ENCODE data around the gene ZNF428. TPM values are rescaled to one million over a fixed set of nuclear protein-coding genes. Genes with fewer than 3 reads are reported as not detected.

Gene ZNF428
- total and polyA plus RNA-seq, 8 donors = 24.7 to 99.9 (median 80.9) TPM

DNA sequence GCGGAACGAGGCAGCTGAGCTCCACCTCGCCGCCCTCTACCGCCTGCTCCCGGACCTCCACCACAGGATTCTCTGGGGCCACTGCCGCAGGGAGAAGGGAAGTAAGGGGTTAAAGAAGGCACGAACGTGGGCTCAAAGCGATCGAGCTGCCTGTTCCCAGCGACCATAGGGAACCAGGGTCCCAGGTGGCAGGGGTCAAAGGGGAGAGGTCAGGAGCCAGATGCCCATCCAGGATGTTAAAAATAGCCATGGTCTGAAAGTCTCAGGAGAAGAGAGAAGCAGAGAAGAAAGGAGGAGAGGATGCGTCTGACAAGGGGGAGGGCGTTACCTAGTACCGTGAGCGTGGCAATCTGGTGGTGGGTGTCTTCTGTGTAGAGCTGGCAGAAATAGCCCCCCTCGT, 7.4 kb upstream of the ZNF428 start:
- no peak overlapping the region for H3K4me3 ChIP-seq
- no peaks in the 10 kb centered on the region for H3K36me3 ChIP-seq
- ATAC-seq = no peak
- intact Hi-C loops (cut with DNase I) = no loop called here
- no peak overlapping the region for H3K27ac ChIP-seq
- no peaks in the 10 kb centered on the region for H3K9me3 ChIP-seq
- DNase-seq = no peak
- H3K4me1 ChIP-seq = no peaks in the 10 kb centered on the region
- H3K27me3 ChIP-seq = peaks cover 0 to 23% of the 10 kb centered on the region in 2 donors
- TF ChIP-seq, protein P1, sequence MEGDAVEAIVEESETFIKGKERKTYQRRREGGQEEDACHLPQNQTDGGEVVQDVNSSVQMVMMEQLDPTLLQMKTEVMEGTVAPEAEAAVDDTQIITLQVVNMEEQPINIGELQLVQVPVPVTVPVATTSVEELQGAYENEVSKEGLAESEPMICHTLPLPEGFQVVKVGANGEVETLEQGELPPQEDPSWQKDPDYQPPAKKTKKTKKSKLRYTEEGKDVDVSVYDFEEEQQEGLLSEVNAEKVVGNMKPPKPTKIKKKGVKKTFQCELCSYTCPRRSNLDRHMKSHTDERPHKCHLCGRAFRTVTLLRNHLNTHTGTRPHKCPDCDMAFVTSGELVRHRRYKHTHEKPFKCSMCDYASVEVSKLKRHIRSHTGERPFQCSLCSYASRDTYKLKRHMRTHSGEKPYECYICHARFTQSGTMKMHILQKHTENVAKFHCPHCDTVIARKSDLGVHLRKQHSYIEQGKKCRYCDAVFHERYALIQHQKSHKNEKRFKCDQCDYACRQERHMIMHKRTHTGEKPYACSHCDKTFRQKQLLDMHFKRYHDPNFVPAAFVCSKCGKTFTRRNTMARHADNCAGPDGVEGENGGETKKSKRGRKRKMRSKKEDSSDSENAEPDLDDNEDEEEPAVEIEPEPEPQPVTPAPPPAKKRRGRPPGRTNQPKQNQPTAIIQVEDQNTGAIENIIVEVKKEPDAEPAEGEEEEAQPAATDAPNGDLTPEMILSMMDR (IDR thresholded peaks at IDR 0.05) = no peak

DNA sequence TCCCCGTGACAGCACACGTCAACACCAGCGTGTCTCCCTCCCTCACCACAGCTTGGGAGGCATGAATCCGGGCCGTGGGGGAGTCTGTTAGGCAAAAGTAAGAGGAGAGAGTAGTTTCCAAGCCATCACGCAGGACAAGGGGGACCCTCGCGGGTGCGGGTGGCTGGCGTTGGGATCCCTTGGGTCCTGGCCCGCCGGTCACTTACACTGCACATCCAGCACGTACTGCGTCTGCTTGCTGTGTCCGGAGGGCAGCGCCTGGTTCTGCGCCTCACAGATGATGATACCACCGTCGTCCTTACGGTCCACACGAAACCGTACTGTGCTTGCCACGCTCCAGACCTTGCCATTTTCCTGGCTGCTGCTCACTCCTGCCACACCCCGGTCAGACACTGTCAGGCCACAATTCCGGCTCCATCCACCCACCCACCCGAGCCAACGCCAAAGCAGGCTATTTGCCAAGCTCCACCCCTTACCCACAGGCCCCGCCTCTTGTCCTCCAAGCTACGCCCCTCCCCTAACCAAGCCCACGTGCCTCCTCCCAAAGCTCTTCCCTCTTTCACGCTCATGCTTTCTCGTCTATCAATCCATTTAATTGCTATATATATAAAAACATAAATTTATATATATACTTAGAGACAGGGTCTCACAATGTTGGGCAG, 6.6 kb upstream of the ZNF428 start:
- Histone ChIP-seq H3K4me1 (no peaks in the 10 kb centered on the region), H3K27ac (no peak overlapping the region), H3K27me3 (peaks cover 0 to 23% of the 10 kb centered on the region in 2 donors), H3K4me3 (no peak overlapping the region), H3K9me3 (no peaks in the 10 kb centered on the region), H3K36me3 (no peaks in the 10 kb centered on the region)
- no peak for ATAC-seq
- intact Hi-C loops (cut with DNase I) = no loop called here
- no peak for DNase-seq
- TF ChIP-seq, protein P1 (IDR thresholded peaks at IDR 0.05) = no peak

DNA sequence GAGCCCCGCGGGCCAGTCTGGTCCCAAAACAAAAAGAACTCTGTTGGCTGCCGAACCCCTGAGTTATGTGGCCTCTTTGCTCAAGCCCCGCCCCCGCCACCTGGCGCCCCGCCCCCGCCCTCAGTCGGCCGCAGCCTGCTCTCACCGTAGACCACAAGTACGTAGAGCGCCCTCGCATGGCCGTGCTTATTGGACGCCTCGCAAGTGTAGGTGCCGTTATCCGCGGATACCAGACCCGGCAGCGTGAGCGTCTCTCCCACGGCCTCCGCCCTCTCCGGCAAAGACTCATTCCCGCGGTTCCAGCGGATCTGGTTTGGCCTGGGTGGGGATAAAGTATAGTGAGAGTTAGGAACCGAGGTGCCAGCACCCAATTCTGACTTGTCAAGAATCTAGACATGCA, 5.5 kb upstream of the ZNF428 start:
- H3K36me3 ChIP-seq = no peaks in the 10 kb centered on the region
- ATAC-seq = peak; percentile 35
- H3K27ac ChIP-seq = no peak overlapping the region

DNA sequence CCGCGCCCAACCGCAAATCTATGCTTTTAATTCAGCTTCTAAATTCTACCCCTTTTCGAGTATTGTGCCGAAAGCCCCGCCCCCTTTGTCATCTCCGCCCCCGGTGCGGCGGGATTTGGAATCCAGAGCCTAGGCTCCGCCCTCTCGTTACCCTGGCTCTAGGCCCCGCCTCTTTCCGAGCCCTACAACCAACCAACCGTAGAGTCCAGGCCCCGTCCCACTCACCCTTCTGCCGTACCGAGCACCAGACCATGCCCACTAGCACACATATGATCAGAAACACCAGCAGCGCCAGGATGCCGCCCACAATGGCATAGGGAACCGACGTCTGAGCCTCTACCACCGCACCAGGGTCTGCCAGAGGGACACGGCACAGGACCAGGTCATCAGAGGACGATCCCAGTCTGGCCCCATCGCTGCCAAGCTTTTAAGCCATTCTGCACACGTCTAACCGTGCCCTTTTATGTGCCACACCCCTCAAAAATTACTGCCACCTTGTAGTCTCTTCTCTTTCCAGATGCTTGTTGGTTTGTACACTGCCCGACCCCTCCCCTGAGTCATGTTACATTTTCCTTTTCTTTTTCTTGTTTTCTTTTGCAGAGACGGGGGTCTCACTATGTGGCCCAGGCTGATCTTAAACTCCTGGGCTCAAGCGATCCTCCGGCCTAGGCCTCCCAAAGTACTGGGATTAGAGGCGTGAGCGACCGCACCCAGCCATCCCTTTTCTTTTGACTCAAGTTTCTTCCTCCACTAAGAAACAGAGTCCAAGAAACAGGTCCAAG, 4.7 kb upstream of the ZNF428 start:
- H3K4me3 ChIP-seq = no peak overlapping the region
- no peak for ATAC-seq
- peaks cover 0 to 23% of the 10 kb centered on the region in 2 donors for H3K27me3 ChIP-seq
- intact Hi-C loops (cut with DNase I) = no loop called here
- no peak for DNase-seq
- peaks cover 0 to 7% of the 10 kb centered on the region in 2 donors for H3K4me1 ChIP-seq
- H3K27ac ChIP-seq = no peak overlapping the region
- no peaks in the 10 kb centered on the region for H3K36me3 ChIP-seq
- TF ChIP-seq, protein P1 (IDR thresholded peaks at IDR 0.05) = no peak
- H3K9me3 ChIP-seq = no peaks in the 10 kb centered on the region

More for the DNA sequence above, 5.5 kb upstream of the ZNF428 start:
- intact Hi-C loops (cut with DNase I) = no loop called here
- H3K9me3 ChIP-seq = no peaks in the 10 kb centered on the region
- TF ChIP-seq, protein P1 (IDR thresholded peaks at IDR 0.05) = no peak
- no peak overlapping the region for H3K4me3 ChIP-seq
- peaks cover 0 to 23% of the 10 kb centered on the region in 2 donors for H3K27me3 ChIP-seq
- H3K4me1 ChIP-seq = peaks cover 0 to 6% of the 10 kb centered on the region in 2 donors
- peak in 2 of 4 donors; percentile 57 to 83 for DNase-seq

DNA sequence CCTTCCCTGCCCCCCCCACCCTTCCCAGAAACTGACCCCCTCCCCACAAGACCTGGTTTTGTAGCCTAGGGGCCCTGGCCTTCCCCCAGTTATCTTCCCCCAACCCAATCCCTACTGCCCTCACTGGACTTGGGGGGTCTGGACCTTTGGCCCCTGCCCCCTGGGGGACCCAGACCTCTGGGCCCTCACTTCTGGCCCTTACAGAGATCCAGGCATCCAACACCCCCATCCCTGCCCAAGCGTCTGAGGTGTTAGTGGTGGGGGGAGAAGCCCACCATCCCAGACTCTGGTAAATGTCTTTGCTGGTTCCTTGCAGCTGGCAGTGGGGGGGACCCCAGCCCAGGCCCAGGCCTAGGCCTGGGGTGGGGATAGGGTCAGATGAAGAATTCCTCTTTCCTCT, 3.5 kb upstream of the ZNF428 start:
- Histone ChIP-seq H3K36me3 (no peaks in the 10 kb centered on the region), H3K27ac (no peak overlapping the region), H3K4me1 (peaks cover 6 to 14% of the 10 kb centered on the region in 2 donors), H3K4me3 (no peak overlapping the region), H3K27me3 (peaks cover 0 to 23% of the 10 kb centered on the region in 2 donors), H3K9me3 (no peaks in the 10 kb centered on the region)
- TF ChIP-seq, protein P1 (IDR thresholded peaks at IDR 0.05) = no peak
- intact Hi-C loops (cut with DNase I) = no loop called here
- ATAC-seq = no peak
- DNase-seq = no peak
